Peyer's patch (tissue), 4 donors: ENCODE measurements around the gene CCDC177.

ENCODE experiments used
- CTCF ChIP-seq, 6 experiments: fragments of 450-650 bp in 4 of 6; fragments of 200-600 bp in 2 of 6; sonication (generic) in 1 of 6; IDR thresholded peaks; one replicate each; pipeline ENCODE4 v1.5.1; 2017 to 2019; ENCODE audit warnings: antibody characterized with exemption in 6 of 6, mild to moderate bottlenecking in 3 of 6, moderate library complexity in 1 of 6
- POLR2A ChIP-seq, 2 donors: fragments of 450-650 bp; IDR thresholded peaks; one replicate each; pipeline ENCODE4 v1.5.1; 2017; ENCODE audit warnings: antibody characterized with exemption in 2 of 2, mild to moderate bottlenecking in 2 of 2, moderate library complexity in 2 of 2

- TF ChIP-seq CTCF (IDR thresholded peaks at IDR 0.05): no peak
- TF ChIP-seq POLR2A (IDR thresholded peaks at IDR 0.05): no peak
Measured at GRCh38 chr14:69617796-69618195, 43.1 kb upstream of the CCDC177 start.
